Measurements from ENCODE around the gene KRT17.
A peak's percentile ranks its signal among the peaks of the same experiment; 100 is the strongest.

The KRT17 gene

DNA sequence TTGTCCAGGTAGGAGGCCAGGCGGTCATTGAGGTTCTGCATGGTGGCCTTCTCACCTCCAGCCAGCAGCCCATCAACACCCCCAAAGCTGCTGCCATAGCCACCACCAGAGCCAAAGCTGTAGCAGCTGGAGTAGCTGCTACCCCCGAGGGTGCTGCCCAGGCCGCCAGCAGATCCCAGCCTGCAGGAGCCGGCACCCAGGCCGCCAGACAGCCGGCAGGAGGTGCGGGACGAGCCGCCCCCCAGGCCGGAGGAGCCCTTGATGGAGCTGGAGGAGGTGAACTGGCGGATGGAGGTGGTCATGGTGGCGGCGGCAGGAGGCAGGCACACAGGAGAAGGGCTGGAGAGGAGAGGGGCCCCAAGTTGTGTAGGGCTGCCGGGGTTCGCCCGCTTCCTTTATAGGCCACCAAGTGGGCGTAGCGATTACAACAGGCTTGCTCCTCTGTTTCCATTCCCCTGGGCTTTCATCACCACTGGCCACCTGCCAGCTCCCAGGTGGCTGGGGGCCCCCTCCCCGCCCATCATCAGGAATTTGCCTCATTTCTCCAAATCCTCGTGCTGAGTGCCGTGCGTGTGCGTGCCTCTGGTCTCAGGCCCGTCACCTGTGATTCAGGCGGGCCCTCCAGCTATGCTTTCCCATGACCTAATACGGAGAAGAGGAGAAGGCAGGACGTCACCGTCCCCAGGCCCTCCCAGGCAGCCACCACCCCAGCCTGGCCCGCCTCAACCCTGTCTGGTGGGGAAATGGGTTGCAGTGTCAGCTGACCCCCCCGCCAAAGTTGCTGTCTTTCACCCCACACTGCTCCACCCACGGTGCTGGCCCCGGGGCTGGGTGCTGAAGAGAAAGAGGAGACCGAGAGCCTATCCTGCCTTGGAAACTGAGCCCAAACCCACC, at the start of gene KRT17:
Gene KRT17, minus strand, starts transcription at position 368 of the 894 bp plus-strand sequence. Its CDS starts 66 bp downstream, at position 302.
- DNase-seq: no peak

DNA sequence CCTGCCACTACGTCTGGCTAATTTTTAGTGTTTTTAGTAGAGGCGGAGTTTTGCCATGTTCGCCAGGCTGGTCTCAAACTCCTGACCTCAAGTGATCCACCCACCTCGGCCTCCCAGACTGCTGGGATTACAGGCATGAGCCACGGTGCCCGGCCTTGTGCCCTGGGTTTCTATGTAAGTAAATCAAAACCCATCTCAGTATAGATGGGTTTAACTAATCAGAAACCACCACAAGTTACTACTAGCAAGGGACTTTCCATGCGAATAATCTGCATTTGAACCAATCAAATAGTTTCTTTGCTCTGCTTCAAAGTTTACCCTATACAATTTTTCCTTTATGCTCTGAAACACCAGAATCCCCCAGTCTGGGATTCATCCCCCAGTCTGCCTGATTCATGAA, 47.8 kb upstream of the KRT17 start:
- DNase-seq: no peak

DNA sequence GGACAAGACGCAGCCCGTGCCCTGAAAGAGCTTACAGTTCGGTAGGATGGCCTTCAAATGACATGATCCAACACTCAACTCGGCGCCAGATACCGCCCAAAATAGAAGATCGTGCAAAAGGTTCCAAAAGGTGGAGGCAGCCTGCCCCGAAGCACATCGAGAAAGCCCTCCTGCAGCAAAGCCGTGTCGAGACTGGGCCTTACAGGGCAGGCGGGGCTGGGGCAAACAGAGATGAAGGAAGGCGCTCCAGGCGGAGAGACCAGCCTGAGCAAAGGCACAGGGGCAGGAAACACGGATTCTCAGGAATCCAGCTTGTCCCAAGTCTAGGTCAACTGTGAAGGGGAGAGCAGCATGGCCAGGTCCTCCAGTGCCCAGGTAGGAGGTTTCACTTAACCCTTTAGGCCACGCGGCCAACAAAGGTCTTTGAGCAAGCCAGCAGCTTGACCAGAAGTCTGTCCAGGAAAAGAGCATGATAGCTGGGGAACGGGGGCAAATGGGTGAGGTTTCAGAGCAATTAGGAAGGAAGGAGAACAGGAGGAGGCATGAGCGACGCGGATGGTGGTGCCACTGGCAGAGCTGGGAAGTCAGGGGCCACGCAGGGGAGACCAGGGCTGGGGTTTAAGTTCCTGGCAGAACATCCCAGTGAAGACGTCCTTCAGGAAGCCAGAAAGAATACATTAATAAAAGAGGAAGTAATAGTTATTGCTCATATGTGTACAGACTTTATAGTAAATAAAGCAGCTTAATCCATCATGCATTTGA, 43.1 kb upstream of the KRT17 start:
- no peak for DNase-seq

DNA sequence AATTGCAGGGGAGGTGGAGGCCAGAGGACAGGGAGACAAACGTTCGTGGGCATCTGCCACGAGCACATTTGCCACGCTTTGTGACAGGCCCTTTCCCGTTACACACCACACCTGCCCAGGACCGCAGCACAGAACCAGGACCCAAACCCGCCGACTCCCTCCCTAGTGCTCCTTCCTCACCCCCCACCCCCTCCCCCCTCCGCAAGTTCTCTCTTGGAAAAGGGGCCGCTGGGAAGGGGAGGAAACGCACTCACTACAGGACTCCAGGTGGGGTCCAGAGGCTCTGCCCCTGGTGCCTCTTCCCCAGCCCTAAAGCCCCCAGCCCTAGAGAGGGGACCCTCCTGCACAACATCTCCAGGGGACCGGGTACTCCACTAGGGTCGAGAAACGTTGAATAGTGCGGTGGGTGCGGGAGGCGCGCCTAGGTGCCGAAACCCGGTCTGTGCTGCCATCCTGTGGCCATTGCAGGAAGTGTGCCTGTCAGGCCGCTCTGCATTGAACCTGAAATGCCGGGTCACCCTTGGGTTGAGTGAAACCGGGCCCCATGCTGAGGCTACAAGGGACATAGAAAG, 42.4 kb upstream of the KRT17 start:
- DNase-seq: peak; percentile 91

- no peak for DNase-seq
These were observed 41.9 kb upstream of the KRT17 start for GRCh38 chr17:41666237-41666641.

DNA sequence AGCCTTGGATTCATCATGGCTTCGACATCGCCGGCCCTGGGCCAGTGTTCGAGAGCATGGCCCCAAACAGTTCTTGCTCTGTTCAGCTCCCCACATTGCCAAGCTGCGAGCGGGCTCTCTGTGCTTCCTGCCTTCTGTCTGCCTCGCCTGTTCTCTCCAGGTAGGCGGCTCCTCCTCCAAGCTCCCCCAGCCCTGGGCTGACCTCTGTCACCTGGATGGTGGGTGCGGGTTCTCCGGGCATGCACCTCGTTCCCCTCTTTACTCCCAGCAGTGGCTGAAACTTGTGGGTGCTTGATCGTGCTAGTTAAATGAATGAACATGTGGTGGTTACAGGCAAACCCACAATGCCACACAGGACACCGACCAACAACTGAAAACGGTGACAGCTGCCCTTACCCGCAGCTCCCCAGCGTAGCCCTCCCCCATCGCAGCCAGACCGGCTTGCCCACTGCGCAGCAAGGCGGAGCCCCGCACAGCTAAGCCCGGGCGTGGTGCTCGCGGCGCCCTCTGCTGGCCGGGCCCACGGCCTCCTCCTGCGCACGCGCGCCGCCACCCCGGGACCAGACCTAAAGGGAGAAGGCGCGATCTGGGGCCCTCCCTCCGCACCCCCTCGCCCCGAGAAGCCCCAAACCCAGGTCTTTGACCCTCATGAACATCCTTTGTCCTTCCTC, 41.3 kb upstream of the KRT17 start:
- DNase-seq: peak; percentile 93

- DNase-seq: no peak
These were observed 40.5 kb upstream of the KRT17 start for GRCh38 chr17:41664587-41665565.

GRCh38 chr17:41664172-41664457, 39.7 kb upstream of the KRT17 start:
- DNase-seq: no peak

GRCh38 chr17:41663451-41664171, 39.2 kb upstream of the KRT17 start:
- no peak for DNase-seq

DNA sequence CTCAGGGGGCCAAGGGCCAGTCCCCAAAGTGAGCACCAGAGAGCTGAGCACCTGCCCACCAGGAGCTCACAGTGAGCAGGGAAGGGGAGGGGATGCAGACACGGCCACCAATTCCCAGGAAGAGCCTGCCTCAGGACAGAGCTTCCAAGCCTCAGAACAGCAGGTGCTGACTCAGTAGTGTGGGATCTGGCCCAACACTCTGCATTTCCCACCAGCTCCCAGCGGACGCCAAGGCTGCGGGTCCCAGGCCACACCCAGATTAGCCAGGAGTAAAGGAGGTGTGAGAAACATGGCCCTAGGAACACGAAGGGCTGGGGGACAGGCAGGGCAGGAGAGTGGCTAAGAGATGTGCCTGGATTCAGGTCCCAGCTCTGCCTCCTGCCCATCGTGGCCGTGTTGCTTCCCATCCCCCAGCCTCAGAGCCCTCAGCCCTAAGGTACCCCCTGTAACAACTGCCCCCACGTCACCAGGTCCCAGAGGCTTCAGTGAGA, 35.9 kb upstream of the KRT17 start:
- no peak for DNase-seq

- no peak for DNase-seq
These were observed 35.2 kb upstream of the KRT17 start for GRCh38 chr17:41659427-41660212.

DNA sequence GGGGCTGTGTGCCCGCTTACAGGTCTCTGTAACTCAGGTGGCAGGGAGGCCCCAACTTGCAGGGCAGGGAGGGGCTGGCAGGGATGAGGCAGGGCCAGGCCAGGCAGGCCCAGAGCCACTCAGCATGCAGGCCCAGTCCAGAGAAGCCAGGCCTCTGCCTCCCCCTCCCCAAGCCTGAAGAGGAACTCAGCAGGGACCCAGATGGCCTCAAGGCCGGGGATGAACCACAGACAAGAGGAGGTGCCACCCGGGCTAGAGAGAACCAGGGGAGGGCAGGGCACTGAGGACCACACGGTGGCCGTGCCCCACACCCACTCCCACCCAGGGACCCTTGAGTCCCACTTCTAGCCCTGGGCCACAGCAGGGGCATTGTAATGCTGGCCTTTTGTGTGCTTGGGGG, 34.5 kb upstream of the KRT17 start:
- no peak for DNase-seq

- DNase-seq: no peak
These were observed 33.6 kb upstream of the KRT17 start for GRCh38 chr17:41657936-41658335.

DNA sequence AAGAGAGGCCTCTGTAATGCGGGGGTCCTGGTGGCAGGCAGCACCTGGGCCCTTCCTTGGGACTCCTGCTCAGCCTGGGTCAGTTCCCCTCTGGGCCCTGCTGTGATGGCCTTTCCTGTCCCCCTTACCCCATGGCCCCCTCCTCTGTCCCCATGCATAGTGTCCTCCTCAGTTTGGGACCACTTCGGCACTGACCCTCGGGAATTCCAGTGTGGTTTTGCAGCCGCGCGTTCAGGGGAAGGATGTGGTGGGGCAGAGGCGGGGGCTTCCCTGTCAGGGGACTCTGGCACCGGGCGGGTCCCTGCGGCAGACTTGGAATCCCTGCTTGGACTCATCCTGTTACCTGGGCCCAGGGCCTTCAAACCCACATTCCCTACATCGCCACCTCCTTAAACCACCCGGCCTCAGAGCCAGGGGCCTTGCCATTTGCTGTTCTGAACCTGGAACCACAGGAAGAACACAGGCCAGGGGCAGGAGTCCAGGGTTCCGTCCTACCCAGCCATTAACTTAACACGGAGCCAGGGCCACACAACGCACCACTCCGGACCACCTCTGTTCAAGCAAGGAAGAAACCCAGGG, 32.9 kb upstream of the KRT17 start:
- no peak for DNase-seq

DNA sequence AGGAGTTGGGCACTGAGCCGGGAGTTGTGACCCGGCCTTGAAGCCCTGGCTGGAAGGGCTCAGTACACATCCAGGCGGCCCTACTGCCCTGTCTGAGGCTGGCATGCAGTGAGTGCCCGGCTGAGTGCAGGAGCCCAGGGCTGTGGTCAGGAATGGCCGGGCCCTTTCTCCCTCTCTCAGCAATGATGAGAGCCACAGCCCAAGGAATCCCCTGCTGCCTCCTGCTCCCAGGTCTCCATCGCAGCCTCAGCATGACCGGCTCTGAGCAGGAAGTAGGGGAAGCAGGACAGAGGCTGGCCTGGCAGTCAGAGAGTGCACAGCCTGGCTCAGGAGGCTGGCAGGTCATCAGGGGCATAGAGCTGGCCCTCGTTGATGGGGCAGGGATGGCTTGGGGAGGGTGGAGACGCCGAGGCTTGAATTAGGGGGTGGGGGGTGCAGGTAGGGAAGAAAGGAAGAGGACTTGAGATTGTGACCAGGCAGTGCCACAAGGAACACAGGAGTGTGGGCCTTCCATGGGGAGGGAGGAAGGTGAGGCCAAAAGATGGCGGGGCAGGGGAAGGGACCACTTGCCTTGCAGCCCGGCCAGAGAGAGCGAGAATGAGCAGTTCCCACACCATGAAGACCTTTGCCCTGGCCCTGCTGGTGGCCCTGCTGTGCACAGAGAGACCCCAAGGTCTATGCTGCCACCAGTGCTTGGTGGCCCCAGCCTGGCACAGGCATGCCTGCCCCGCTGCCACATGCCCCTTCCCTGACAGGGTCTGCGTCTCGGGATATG, 32.1 kb upstream of the KRT17 start:
- no peak for DNase-seq

GRCh38 chr17:41655611-41656111, 31.3 kb upstream of the KRT17 start:
- peak; percentile 48 for DNase-seq

DNA sequence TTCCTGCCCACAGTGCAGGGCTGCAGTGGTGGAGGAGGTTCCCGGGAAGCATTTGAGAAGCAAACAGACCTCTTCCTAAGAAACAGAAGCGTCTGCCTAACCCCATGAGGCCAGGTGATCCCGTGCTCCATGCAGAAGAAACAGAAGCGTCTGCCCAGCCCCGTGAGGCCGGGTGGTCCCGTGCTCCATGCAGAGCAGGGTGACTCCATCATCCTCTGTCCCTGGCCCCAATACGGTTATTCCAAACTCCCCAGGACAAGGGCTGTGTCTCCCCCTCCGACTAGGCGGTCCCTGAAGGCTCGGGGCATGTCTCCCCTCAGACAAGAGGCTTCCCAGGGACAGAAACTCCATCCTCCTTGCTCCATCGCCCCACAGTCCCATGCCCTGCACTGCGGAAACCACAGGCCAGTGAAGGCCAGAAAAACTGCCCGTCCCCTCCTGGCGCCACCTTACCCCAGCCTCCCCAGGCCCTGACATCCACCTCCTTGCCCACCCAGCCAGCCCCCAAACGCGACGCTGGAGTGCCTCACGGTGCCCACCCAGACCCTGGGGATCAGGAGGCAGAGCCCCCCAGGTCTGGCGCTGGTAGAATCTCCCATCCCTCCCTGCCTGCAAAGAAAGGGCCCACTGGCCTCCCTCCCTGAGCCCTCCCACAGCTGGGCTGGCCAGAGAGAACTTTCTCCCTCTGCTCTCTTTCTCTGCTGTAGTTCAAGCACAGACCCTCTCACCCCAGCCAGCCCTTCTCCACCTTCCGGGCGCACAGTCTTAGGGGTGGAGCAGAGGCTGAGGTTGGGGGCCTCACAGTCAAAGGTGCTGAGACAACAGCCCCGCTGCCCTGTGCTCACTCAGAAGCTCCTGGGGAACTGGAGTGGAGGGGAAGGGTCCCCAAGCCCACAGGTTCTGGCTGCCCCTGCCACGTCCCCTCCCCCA, 30.6 kb upstream of the KRT17 start:
- peak; percentile 40 for DNase-seq

Measured in right forelimb (tissue), 1 donor.